HEK293 (cell line): ENCODE data around the gene YOD1.

Experiments
- CTCF ChIA-PET: fragments of 350-600 bp; formaldehyde crosslinking; extraction: SDS; loops from one replicate; lab custom pipeline; 2021; ENCODE audit warnings: antibody characterized with exemption; lab: Yijun Ruan, JAX
- POLR2A ChIA-PET: fragments of 300-600 bp; formaldehyde crosslinking; extraction: SDS; loops from one replicate; lab custom pipeline; 2020; ENCODE audit warnings: antibody characterized with exemption, inconsistent platforms; lab: Yijun Ruan, JAX
- H3K27ac ChIP-seq: fragments of 200-500 bp; sonication (Bioruptor generic); 2 replicates; pipeline ENCODE4 v1.5.1; 2014; ENCODE audit warnings: low read depth, low read length, control low read depth, inconsistent platforms; ENCODE audit errors: extremely low read depth
- H3K36me3 ChIP-seq, 2 experiments: fragments of 200-500 bp in 1 of 2; sonication (Bioruptor generic) in 1 of 2; 1 replicate in 1 of 2; 2 replicates in 1 of 2; pipeline ENCODE4 v1.5.1; 2014 to 2017; ENCODE audit warnings: inconsistent platforms in 2 of 2, low read length in 2 of 2; ENCODE audit not compliant: control insufficient read depth in 2 of 2, insufficient read depth in 1 of 2
- H3K4me1 ChIP-seq: fragments of 200-500 bp; sonication (Bioruptor generic); 2 replicates; pipeline ENCODE4 v1.5.1; 2014; ENCODE audit warnings: mild to moderate bottlenecking, low read length, inconsistent platforms; ENCODE audit not compliant: control insufficient read depth, insufficient read depth
- H3K4me3 ChIP-seq: 2 replicates; pipeline ENCODE4 v1.5.1; 2011; ENCODE audit warnings: low read depth, mild to moderate bottlenecking, control low read depth, low read length, moderate library complexity
- H3K9me3 ChIP-seq: fragments of 200-500 bp; sonication (Bioruptor generic); 2 replicates; pipeline ENCODE4 v1.5.1; 2014; ENCODE audit warnings: low read depth, low read length, inconsistent platforms; ENCODE audit not compliant: control insufficient read depth, insufficient read depth
- BCL11A ChIP-seq: fragments of 450-650 bp; formaldehyde crosslinking; IDR thresholded peaks from 2 replicates; pipeline ENCODE4 v1.5.1; 2016; ENCODE audit warnings: low read depth, missing biosample characterization, missing genetic modification characterization
- BCL6B ChIP-seq: fragments of 450-650 bp; formaldehyde crosslinking; IDR thresholded peaks from 2 replicates; pipeline ENCODE4 v1.5.1; 2017; ENCODE audit warnings: missing biosample characterization, missing genetic modification characterization
- KLF10 ChIP-seq: fragments of 450-650 bp; IDR thresholded peaks from 2 replicates; pipeline ENCODE4 v1.5.1; 2018; ENCODE audit warnings: missing biosample characterization, mild to moderate bottlenecking, missing genetic modification characterization
- KLF16 ChIP-seq: fragments of 450-650 bp; formaldehyde crosslinking; IDR thresholded peaks from 2 replicates; pipeline ENCODE4 v1.5.1; 2017; ENCODE audit warnings: missing biosample characterization, missing genetic modification characterization
- RBAK ChIP-seq: fragments of 450-650 bp; formaldehyde crosslinking; IDR thresholded peaks from 2 replicates; pipeline ENCODE4 v1.5.1; 2016; ENCODE audit warnings: missing biosample characterization, missing genetic modification characterization
- ZBTB20 ChIP-seq: fragments of 450-650 bp; formaldehyde crosslinking; IDR thresholded peaks from 2 replicates; pipeline ENCODE4 v1.5.1; 2016; ENCODE audit warnings: missing biosample characterization, missing genetic modification characterization
- ZBTB21 ChIP-seq: fragments of 450-650 bp; formaldehyde crosslinking; IDR thresholded peaks from 2 replicates; pipeline ENCODE4 v1.5.1; 2017; ENCODE audit warnings: missing biosample characterization, missing genetic modification characterization
- ZNF140 ChIP-seq: fragments of 450-650 bp; formaldehyde crosslinking; IDR thresholded peaks from 2 replicates; pipeline ENCODE4 v1.5.1; 2016; ENCODE audit warnings: missing biosample characterization, missing genetic modification characterization
- ZNF24 ChIP-seq: fragments of 450-650 bp; formaldehyde crosslinking; IDR thresholded peaks from 2 replicates; pipeline ENCODE4 v1.5.1; 2016; ENCODE audit warnings: missing biosample characterization, missing genetic modification characterization
- ZNF274 ChIP-seq, 2 experiments: fragments of 200-500 bp in 1 of 2; fragments of 450-650 bp in 1 of 2; sonication (Bioruptor generic) in 1 of 2; formaldehyde crosslinking in 1 of 2; IDR thresholded peaks; 2 replicates each; pipeline versions ENCODE4 v1.5.1 to v1.6.1; 2014 to 2016; ENCODE audit warnings: borderline replicate concordance in 1 of 2, inconsistent platforms in 1 of 2, low read length in 1 of 2, missing biosample characterization in 1 of 2, missing genetic modification characterization in 1 of 2
- ZNF311 ChIP-seq: fragments of 450-650 bp; formaldehyde crosslinking; IDR thresholded peaks from 2 replicates; pipeline ENCODE4 v1.5.1; 2017; ENCODE audit warnings: missing biosample characterization, missing genetic modification characterization, borderline replicate concordance
- ZNF518A ChIP-seq: fragments of 450-650 bp; formaldehyde crosslinking; conservative IDR thresholded peaks from 2 replicates; pipeline ENCODE4 v1.5.1; 2016; ENCODE audit warnings: low read depth, missing biosample characterization, missing genetic modification characterization
- ZNF560 ChIP-seq: fragments of 450-650 bp; formaldehyde crosslinking; IDR thresholded peaks from 2 replicates; pipeline ENCODE4 v1.5.1; 2017; ENCODE audit warnings: missing biosample characterization, missing genetic modification characterization, borderline replicate concordance
- ZNF571 ChIP-seq: fragments of 450-650 bp; formaldehyde crosslinking; IDR thresholded peaks from 2 replicates; pipeline ENCODE4 v1.5.0; 2017; ENCODE audit warnings: missing biosample characterization, missing genetic modification characterization
- ZNF610 ChIP-seq: fragments of 450-650 bp; formaldehyde crosslinking; IDR thresholded peaks from 2 replicates; pipeline ENCODE4 v1.5.1; 2016; ENCODE audit warnings: missing biosample characterization, missing genetic modification characterization, borderline replicate concordance
- ZNF629 ChIP-seq: fragments of 450-650 bp; formaldehyde crosslinking; IDR thresholded peaks from 2 replicates; pipeline ENCODE4 v1.5.1; 2017; ENCODE audit warnings: missing biosample characterization, missing genetic modification characterization
- ZNF670 ChIP-seq: fragments of 450-650 bp; formaldehyde crosslinking; IDR thresholded peaks from 2 replicates; pipeline ENCODE4 v1.5.1; 2016; ENCODE audit warnings: missing biosample characterization, missing genetic modification characterization, low read depth
- ZNF701 ChIP-seq: fragments of 450-650 bp; formaldehyde crosslinking; IDR thresholded peaks from 2 replicates; pipeline ENCODE4 v1.5.1; 2016; ENCODE audit warnings: missing biosample characterization, missing genetic modification characterization
- ZNF768 ChIP-seq: fragments of 450-650 bp; formaldehyde crosslinking; IDR thresholded peaks from 2 replicates; pipeline ENCODE4 v1.5.1; 2018; ENCODE audit warnings: missing biosample characterization, mild to moderate bottlenecking, missing genetic modification characterization
- ZNF843 ChIP-seq: fragments of 450-650 bp; formaldehyde crosslinking; IDR thresholded peaks from 2 replicates; pipeline ENCODE4 v1.5.1; 2016; ENCODE audit warnings: missing biosample characterization, missing genetic modification characterization
- ZSCAN23 ChIP-seq: fragments of 450-650 bp; formaldehyde crosslinking; IDR thresholded peaks from 2 replicates; pipeline ENCODE4 v1.5.1; 2016; ENCODE audit warnings: missing biosample characterization, missing genetic modification characterization

The YOD1 gene

GRCh38 chr1:207039380-207040180 lies 11.4 kb downstream of the YOD1 start:
- Histone ChIP-seq H3K4me3 (no peak overlapping the region), H3K27ac (no peak overlapping the region), H3K36me3 (peaks cover 0 to under 1% of the 10 kb centered on the region in 2 experiments; a peak in 1 of 3 replicates), H3K4me1 (no peaks in the 10 kb centered on the region), H3K9me3 (no peaks in the 10 kb centered on the region)
- ChIA-PET POLR2A (interaction anchor here (1.0 kb wide), 1 partner anchor 14 kb away, joined by 4 read pairs; the partner anchor contains the start of gene PFKFB2), CTCF (interaction anchor here (0.6 kb wide), 2 partner anchors 413 to 495 kb away, joined by 3 read pairs; no protein-coding TSS in a partner anchor)
- no peak for TF ChIP-seq ZBTB20 (tag by site-specific recombination)
- TF ChIP-seq KLF16 (tag by site-specific recombination), result no peak
- no peak for TF ChIP-seq ZBTB21
- TF ChIP-seq ZNF311 (tag by site-specific recombination), result no peak
- no peak for TF ChIP-seq ZNF274 (IDR thresholded peaks at IDR 0.05; ENCODE audit: low read length)
- TF ChIP-seq ZNF274 (tag by site-specific recombination; IDR thresholded peaks at IDR 0.05; ENCODE audit: borderline replicate concordance), result no peak
- TF ChIP-seq RBAK (tag by site-specific recombination), result no peak
- no peak for TF ChIP-seq ZNF843 (tag by site-specific recombination)
- no peak for TF ChIP-seq ZNF518A

- Histone ChIP-seq H3K27ac (no peak overlapping the region), H3K4me1 (no peaks in the 10 kb centered on the region), H3K36me3 (no peaks in the 10 kb centered on the region), H3K9me3 (no peaks in the 10 kb centered on the region), H3K4me3 (no peak overlapping the region)
- POLR2A ChIA-PET, result no interaction called here
- CTCF ChIA-PET, result interaction anchor here (0.6 to 1.2 kb wide), 7 partner anchors 10 to 529 kb away, joined by 3 to 4 read pairs (median 3); no protein-coding TSS in a partner anchor
- no peak for TF ChIP-seq ZNF629 (tag by site-specific recombination)
- TF ChIP-seq ZNF571 (tag by site-specific recombination), result no peak
- TF ChIP-seq ZNF670 (tag by site-specific recombination), result no peak
- TF ChIP-seq ZNF768 (tag by site-specific recombination), result no peak
- TF ChIP-seq ZNF140, result no peak
- TF ChIP-seq ZSCAN23 (tag by site-specific recombination), result no peak
- TF ChIP-seq ZNF24 (tag by site-specific recombination), result no peak
- TF ChIP-seq ZNF610 (tag by site-specific recombination), result no peak
- TF ChIP-seq ZNF560 (tag by site-specific recombination), result no peak
- no peak for TF ChIP-seq BCL11A (tag by site-specific recombination)
- no peak for TF ChIP-seq ZNF701 (tag by site-specific recombination)
- TF ChIP-seq KLF10 (tag by site-specific recombination), result no peak
- TF ChIP-seq BCL6B (tag by site-specific recombination), result no peak
Measured at GRCh38 chr1:207036865-207037264, 14.1 kb downstream of the YOD1 start.
